IPS DF 4.7 (cell line): ENCODE results near the gene RTL5.
"Not testable (repeated sequence)": the region's sequence is repeated elsewhere in the genome, so short reads cannot be mapped to it uniquely, and the experiment has no call there.

Experiments used
- DNase-seq: peaks from one replicate; pipeline ENCODE4 v3.0.0-alpha.2; 2013; ENCODE audit warnings: low spot score; ENCODE audit errors: extremely low read depth

RTL5 gene

DNA sequence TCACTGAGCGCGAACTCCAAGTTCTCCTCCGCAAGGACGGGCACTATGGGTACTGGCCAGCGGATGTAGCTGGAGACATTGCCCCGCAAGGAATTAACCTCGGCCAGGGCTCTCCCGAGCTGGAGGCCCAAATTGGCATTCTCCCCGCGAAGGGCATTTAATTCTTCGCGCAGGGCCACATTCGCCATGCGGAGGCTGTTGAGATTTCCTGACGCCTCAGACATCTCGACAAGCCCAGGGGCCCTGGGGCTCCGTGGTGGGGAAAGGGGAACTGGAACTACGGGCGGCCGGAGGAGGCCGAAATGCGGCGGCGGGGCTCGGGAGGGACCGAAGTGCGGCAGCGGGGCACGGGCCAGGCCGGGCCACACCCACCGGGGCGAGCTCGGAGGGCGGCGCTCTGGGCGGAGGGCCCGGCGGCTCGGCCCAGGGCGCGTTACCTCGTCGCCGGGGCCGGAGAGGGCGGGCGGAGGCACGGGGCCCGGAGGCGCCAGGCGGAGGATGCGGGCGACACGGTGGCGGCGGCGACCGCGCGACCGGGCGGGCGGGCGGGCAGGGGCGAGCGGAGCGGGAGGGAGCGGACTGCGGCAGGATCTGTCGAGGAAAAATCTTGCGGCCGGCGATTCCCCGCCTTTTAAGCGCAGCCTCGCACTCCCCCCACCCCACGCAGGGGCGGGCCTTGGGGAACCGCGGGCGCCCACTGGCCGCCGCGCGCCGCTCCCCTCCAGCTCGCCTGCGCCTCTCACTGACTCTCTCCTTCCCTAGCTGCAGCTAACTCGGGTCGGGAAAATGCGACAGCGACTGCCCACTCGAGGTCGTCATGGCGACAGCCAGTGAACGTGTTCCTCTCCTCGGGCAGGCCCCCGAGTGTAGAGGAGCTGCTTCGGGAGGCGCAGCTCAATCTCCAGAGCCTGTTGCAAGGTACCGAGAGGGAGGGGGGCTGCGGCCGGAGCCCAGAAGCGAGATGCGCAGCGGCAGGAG, at the start of gene RTL5:
Gene RTL5 (minus strand): TSS at position 599 of the 978 bp plus-strand sequence.
- no peak for DNase-seq

DNA sequence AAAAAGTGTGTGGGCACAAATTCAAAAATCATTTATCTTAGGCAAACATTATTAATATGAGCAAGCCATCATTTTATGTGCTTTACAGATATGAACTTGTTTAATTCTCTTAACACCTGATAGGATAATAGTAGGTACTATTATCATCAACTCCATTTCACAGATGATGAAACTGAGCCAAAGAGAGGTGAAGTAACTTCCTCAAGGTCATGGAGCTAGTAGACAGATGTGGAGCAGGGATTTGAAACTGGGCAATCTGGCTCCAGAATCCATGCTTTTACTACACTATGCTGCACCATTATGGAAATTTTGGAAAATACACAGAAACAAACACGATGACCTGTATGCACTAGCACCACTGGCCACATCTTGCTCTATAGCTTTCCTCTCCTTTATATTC, 48.8 kb upstream of the RTL5 start:
- DNase-seq = no peak

DNA sequence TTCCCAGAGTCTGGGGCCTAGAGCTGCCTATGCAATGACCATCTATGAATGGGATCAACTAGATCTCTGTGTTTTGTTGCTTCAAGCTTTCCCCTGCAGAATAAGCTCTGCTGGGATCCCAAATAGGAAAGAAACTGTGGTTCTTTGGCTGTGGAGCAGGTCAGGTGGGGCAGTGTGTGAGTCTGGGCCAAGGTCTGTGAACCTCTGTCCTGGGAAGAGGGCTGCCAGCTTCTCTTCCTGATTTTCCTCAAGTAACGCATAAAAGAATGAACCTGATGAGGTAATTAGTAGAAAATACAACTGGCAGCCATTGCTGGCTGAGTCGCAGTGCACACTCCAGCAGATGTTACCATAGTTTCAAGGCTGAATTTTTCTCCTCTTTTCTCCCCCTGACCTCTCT, 45.3 kb upstream of the RTL5 start:
- DNase-seq = no peak

DNA sequence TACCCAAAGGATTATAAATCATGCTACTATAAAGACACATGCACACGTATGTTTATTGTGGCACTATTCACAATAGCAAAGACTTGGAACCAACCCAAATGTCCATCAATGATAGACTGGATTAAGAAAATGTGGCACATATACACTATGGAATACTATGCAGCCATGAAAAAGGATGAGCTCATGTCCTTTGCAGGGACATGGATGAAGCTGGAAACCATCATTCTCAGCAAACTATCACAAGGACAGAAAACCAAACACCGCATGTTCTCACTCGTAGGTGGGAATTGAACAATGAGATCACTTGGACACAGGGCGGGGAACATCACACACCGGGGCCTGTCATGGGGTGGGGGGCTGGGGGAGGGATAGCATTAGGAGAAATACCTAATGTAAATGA, 44.6 kb upstream of the RTL5 start:
- DNase-seq = not testable (repeated sequence)

DNA sequence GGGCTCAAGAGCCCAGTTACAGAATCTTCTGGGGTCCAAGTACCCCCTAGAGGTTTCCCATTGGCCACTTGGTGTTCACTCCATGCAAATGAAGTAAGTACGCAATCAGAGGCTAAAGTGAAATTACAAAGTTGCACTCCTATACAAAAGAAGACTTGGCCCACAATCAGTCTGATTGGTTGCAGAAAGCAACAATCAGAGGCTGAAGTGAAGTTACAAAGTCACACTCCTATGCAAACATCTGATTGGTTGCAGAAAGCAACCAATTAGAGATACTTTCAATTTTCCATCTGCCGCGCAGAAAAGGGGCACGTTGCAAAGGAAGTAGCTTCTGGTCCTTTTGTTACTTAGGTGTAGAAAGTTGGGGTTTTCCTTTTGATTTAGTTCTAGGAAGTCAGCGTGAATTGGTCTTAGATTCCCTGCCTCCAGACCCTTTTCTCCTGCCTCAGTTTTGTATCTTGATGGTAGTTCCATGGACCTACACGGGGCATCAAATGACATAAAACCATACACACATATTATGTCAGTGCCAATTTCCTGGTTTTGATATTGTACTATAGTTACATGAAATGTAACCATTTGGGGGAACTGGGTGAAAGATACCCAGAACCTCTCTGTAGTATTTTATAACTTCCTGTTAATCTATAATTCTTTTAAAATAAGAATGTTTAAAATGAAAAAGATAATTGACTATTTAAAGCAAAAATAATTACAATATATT, 37.5 kb upstream of the RTL5 start:
- DNase-seq = no peak

DNA sequence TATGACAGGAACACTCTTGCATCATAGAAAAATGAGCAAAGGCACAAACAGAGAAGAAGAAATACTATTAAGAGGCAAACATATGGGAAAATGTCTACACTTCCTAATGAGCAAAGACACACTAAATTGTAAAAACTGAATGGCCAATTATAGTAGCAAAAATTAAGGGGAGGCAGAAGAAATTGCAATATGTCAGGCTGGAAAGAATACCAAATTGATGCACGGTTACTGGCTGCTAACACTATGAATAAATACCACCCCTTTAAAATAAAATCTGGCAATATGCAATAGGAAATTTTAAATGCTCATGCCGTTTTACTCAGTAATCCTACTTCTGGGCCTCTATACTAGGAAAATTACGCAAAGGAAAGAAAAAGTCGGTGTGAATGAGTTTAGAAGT, 33.8 kb upstream of the RTL5 start:
- DNase-seq = no peak

DNA sequence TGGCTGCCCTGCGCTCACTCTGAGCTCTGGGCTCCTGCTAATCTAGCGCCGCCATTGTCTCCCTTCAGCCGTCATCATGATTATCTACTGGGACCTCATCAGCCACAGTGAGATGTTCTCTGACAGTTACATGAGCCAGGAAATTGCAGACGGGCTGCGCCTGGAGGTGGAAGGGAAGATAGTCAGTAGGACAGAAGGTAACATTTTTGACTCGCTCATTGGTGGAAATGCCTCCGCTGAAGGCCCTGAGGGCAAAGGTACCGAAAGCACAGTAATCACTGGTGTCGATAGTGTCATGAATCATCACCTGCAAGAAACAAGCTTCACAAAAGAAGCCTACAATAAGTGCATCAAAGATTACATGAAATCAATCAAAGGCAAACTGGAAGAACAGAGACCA, 28.1 kb upstream of the RTL5 start:
- no peak for DNase-seq

DNA sequence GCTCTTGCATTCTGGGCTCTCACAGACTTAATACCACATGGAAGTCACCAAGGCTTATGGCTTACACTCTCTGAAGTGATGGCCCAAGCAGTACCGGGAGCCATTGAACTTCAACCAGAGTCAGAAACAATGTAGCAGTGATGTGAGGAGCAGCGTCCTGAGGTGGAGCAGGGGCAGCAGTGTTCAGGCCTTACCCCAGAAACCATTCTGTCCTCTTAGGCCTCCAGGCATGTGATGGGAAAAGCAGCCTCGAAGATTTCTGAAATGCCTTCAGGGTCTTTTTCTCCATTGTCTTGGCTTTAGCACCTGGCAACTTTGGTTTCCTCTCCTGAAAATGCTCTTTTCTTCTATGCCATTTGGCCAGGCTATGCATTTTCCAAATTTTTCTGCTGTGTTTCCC, 27.1 kb upstream of the RTL5 start:
- no peak for DNase-seq

DNA sequence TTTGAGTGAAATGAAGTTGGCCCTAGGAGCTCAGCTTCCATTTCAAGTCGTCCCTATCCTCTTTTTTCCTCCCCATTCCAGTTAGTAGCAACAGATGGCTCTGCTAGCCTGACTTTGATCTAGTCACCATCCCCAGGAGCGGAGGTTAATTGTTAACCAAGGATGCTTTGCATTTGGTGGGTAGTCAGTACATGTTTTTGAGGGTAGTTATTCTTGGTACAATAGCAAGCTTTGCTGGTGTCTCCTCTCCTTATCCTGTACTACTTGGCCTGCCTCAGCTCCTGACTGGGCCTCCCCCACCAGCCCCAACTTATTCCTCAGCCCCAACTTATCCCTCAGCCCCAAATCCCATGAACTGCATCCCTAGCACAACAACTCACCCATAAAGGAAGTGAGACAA, 14.8 kb upstream of the RTL5 start:
- DNase-seq = no peak

DNA sequence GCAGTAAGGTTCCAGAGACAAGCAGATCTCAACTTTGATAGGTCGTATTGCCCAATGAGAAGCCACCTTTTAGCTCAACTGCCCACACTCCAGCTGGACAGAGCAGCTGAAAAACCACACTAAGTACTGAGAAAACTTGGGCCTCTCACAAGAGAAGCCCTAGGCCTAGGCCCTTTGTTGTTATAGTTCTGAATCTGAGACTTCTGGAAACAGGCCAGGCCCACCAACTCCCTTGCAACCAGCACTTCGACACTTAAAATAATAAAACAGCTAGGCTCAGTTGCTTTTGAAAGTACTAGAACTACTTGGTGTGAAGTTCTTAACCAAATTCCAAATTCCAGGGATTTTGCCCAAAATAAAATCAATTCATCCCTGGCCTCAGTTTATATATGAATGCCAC, 13.5 kb upstream of the RTL5 start:
- DNase-seq = no peak

DNA sequence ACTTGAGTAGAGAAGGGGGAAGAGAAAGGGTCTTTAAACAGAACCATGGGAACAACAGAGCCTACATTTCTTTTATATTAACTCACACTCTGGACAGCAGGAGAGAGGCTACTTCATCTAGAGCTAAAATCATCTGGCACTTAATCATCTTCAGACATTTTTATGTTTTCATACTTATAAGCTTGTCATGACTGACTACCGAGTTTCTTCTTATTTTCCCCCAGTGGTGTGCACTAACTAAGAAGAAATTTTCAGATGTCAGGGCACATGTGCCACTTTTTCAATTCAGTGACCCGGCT, 11.8 kb upstream of the RTL5 start:
- no peak for DNase-seq

DNA sequence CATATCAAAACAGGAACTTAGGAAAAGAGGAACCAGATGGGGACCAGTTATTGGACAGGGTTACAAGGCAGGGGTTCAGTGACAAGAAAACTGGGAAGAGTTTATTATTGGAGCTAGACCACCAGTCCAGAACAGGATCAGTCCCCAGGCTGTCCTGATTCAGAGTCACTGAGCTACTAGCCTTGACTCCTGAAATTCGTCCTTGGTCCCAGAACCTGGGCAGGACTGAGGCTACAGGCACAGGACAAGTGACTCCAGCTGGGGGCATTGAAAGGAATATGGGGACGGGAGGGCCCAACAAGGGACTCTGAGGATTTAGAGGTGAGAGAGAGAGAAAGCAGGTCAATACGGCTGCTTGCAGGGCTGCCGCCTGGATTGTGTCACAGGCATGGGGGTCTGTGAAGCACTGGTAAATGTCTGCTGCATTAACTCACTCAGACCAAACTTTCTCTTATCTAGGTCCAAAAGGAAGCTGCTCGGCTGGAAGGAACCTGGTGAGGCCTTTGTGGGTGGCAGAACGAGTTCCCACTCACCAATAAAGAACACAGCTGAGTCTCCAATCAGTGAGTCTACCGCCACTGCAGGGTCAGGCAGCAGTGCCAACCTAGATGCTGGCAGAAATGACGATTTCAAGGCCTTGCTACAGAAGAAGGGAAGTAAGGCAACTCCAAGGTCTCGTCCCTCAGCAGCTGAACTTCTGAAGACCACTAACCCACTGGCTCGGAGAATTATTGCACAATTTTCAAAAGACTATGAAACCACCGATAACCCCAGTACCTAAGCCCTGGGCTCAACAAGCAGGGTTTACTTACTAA, 11.3 kb upstream of the RTL5 start:
- no peak for DNase-seq

DNA sequence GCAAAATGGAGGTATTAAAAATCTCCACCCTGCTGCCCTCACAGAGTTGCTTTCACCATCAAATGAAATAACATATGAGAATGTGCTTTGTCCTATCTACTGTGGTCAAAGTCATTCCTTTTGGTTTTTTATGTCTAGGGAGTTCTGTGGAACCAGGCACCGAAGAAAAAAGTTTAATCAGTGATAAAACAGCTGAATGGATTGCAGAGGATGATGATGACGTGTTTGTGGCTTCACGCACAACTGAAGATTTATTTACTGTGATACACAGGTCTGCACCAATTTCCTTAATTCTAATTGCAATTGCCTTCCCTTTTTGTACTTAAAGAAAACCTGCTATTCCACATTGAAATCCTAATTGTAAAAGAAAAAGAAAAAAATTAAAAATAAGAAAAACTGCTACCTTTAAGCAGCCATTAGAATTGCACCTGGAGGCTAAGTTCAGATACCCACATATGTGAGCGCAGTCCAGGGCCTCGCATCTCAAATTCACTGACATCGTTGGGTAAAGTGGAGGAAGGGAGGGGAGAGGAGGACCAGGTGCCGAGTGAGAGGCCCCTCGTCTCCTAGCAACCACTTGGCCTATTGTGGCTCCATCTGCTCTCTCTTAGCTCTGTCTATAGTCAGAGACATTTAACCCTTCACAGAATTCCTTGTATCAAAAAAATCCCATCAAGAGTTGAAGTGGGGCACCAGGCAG, 10.5 kb upstream of the RTL5 start:
- no peak for DNase-seq

DNA sequence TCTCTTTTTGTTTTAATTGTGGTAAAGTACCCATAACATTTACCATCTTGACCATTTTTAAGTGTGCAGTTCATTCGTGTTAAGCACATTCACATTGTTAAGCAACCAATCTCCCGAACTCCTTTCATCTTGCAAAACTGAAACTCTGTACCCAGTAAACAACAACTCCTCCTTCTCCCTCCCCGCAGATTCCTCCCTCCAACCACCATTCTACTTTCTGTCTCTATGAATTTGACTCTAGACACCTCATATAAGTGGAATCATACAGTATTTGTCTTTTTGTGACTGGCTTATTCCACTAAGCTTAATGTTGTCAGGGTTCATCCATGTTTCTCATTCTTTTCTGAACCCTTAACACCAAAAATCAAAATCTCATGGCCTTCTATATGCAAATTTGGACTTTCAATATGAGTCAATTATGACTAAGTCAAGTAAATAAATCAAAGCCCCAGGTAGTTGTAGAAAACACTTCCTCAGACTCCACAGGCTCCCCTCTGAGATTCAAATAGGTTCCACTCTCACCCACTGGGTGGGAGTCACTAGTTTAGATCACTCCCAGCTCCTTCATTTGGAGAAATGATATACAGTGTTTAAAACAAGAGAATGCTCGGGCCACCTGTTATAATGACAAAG, 9.8 kb upstream of the RTL5 start:
- no peak for DNase-seq

DNA sequence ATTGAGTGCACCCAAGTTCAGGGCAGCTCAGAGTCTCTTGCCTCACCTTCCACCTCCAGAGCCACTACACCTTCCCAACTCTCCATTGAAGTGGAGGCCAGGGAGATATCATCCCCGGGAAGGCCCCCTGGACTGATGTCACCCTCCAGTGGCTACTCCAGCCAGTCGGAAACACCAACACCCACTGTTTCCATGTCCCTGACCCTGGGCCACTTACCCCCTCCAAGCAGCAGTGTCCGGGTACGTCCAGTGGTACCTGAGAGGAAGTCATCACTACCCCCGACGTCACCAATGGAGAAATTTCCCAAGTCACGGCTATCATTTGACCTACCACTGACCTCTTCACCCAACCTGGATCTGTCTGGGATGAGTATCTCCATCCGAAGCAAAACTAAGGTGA, 7.8 kb upstream of the RTL5 start:
- DNase-seq = no peak

DNA sequence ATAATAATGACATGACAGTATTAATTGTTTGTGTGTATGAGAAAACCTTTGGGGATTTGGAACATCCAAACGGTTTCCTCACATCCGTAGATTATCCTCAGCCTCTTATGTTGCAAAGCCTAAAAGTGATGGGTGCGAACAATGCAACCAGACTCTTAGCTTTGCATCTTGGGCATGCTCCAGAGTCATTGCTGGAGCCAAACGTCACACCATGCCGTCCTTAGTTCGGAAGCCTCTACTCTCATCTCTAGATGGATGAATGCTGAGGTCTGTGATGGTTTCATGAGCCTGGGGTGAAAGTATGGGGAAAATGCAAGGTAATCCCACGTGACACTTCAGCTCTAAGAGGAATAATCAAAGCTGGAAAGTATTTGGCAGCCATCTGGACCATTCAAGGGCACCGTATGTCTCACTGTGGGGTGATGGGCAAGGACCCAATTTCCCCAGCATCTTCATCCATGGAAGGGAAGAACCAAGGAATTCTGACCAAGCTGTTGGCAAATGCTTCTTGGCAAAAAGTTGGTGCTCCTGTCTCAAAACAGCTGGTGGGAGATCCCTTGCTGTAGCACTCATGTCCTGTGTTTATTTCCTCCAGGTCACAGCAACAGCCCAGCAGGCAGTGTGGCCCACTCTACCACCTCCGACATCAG, 6.3 kb upstream of the RTL5 start:
- no peak for DNase-seq

DNA sequence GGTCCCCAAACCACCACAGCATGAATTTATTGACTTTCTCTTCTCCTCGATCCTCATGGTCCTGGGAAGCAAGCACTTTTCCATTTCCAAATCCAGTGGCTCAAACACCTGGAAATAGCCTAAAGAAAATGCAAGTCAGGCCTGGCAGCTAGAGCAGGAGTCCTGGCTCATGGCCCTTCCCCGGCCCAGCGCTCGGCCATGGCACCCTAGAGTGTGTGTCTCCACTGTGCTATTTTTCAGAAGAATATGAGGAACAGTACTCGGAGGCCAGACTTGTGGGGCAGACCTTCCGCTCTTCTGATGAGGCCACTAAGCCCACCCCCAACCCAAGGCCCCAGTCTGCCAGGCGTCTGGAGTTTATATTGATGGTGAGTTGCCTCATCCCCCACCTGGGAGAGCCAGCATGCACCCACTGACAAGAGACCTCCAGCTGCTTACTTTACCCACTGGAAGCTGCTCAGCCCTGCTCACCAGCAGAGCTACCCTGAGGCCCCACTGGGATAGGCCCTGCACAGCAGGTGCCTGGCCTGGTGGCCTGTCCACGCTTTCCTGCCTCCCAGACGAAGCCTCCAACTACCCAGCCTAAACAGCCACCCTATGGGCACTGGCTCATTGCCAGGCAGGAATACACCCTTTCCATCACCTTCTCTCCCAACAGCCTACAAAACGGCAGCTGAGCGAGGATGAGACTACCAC, 2.3 kb upstream of the RTL5 start:
- DNase-seq = no peak

DNA sequence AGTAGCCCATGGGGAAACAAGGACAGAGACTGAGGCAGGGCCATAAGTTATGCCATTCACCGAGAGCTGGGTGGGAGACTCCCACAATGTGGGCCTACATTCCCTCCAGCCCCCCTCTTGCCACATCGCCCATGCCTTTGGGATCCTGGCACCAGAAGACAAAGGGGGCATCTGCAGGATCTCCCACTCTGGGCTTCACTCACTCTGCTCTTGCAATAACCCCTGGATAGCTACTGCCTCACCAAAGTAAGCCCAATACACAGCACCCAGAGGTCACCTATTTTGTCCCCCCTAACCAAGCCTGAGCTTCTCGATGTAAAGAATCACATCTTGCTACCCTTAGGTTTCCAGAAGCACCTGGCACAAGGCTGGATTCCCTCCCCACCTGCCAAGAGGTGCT, 741 bp upstream of the RTL5 start:
- DNase-seq = no peak

DNA sequence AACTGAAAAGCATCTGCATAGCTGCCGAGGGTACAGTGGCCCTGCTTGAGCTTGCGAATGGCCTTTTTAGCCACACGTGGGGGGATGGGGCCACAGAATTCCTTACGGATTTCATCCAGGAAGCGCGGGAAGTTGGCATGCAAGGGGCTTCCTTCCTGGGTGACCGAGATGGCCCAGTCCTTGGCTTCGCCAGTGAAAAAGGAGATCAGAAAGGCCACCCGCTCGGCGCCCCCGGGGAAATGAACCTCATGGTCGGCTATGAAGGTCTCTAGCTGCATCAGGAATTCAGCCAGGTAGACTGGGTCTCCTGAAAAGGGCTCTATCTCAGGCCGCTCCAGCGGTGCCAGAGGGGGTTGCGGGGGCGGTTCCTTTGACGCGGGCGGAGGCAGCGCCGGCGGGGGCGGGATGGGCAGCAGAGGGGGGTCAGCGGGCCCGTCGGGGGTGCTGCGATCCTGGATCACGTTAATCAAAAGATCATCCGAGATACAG, 909 bp downstream of the RTL5 start:
- no peak for DNase-seq
